22Rv1 (cell line): ENCODE measurements around the gene ZMYND10.

Experiments
- CTCF ChIP-seq: fragments of 450-650 bp; IDR thresholded peaks from 2 replicates; pipeline ENCODE4 v1.5.1; 2017; ENCODE audit warnings: mild to moderate bottlenecking
- ZFX ChIP-seq: fragments of 450-650 bp; IDR thresholded peaks from 2 replicates; pipeline ENCODE4 v1.6.1; 2017; ENCODE audit warnings: antibody characterized with exemption, borderline replicate concordance

GRCh38 chr3:50336452-50337174 lies 8.9 kb downstream of the ZMYND10 start:
- TF ChIP-seq CTCF (no peak), ZFX (no peak)
